ENCODE results near the gene LTA.
"Not testable (repeated sequence)": the region's sequence is repeated elsewhere in the genome, so short reads cannot be mapped to it uniquely, and the experiment has no call there.

LTA gene

GRCh38 chr6:31586599-31587281 lies 14.7 kb downstream of the LTA start:
- in situ Hi-C loops (cut with MboI; ENCODE audit: low sequenced_read_pairs), result no loop called here

- in situ Hi-C loops (cut with MboI; ENCODE audit: low sequenced_read_pairs), result no loop called here
Observed at GRCh38 chr6:31587791-31588777, 16.0 kb downstream of the LTA start.

GRCh38 chr6:31588871-31589650 lies 17.0 kb downstream of the LTA start:
- in situ Hi-C loops (cut with MboI; ENCODE audit: low sequenced_read_pairs), result no loop called here

GRCh38 chr6:31590691-31591090 lies 18.6 kb downstream of the LTA start:
- in situ Hi-C loops (cut with MboI; ENCODE audit: low sequenced_read_pairs), result not testable (repeated sequence)

- in situ Hi-C loops (cut with MboI; ENCODE audit: low sequenced_read_pairs), result no loop called here
Observed at GRCh38 chr6:31592396-31592771, 20.3 kb downstream of the LTA start.

- in situ Hi-C loops (cut with MboI; ENCODE audit: low sequenced_read_pairs), result no loop called here
Observed at GRCh38 chr6:31597006-31597405, 24.9 kb downstream of the LTA start.

GRCh38 chr6:31607317-31607716 lies 35.2 kb downstream of the LTA start:
- in situ Hi-C loops (cut with MboI; ENCODE audit: low sequenced_read_pairs), result no loop called here

- in situ Hi-C loops (cut with MboI; ENCODE audit: low sequenced_read_pairs), result no loop called here
Observed at GRCh38 chr6:31609519-31610406, 37.7 kb downstream of the LTA start.

- in situ Hi-C loops (cut with MboI; ENCODE audit: low sequenced_read_pairs), result no loop called here
Observed at GRCh38 chr6:31610968-31611367, 38.9 kb downstream of the LTA start.

GRCh38 chr6:31614075-31614619 lies 42.1 kb downstream of the LTA start:
- in situ Hi-C loops (cut with MboI; ENCODE audit: low sequenced_read_pairs), result no loop called here

GRCh38 chr6:31614684-31615578 lies 42.8 kb downstream of the LTA start, which contains the start of gene AIF1:
TSS of gene AIF1 (plus strand) at chr6:31615234. CDS start at chr6:31615330, 96 bp downstream.
- in situ Hi-C loops (cut with MboI; ENCODE audit: low sequenced_read_pairs), result no loop called here

- in situ Hi-C loops (cut with MboI; ENCODE audit: low sequenced_read_pairs), result no loop called here
Observed at GRCh38 chr6:31615748-31616147, 43.7 kb downstream of the LTA start.

- in situ Hi-C loops (cut with MboI; ENCODE audit: low sequenced_read_pairs), result no loop called here
Observed at GRCh38 chr6:31617010-31617409, 44.9 kb downstream of the LTA start.

GRCh38 chr6:31619805-31620585 lies 47.9 kb downstream of the LTA start:
- in situ Hi-C loops (cut with MboI; ENCODE audit: low sequenced_read_pairs), result no loop called here

GRCh38 chr6:31620586-31621319 lies 48.7 kb downstream of the LTA start, which contains the start of gene PRRC2A:
TSS of gene PRRC2A (plus strand) at chr6:31620715. CDS start at chr6:31622790, 2,075 bp downstream.
- in situ Hi-C loops (cut with MboI; ENCODE audit: low sequenced_read_pairs), result no loop called here

- in situ Hi-C loops (cut with MboI; ENCODE audit: low sequenced_read_pairs), result no loop called here
Observed at GRCh38 chr6:31621320-31621939, 49.3 kb downstream of the LTA start.

GRCh38 chr6:31621991-31622390 lies 49.9 kb downstream of the LTA start:
- in situ Hi-C loops (cut with MboI; ENCODE audit: low sequenced_read_pairs), result no loop called here
